Peyer's patch (tissue), 4 donors: Measurements from ENCODE around the gene C19orf73.

Experiments
- POLR2A ChIP-seq, 2 donors: fragments of 450-650 bp; IDR thresholded peaks; one replicate each; pipeline ENCODE4 v1.5.1; 2017; ENCODE audit warnings: antibody characterized with exemption in 2 of 2, mild to moderate bottlenecking in 2 of 2, moderate library complexity in 2 of 2
- TF ChIP-seq, protein P1 (sequence below), 6 experiments: fragments of 450-650 bp in 4 of 6; fragments of 200-600 bp in 2 of 6; sonication (generic) in 1 of 6; IDR thresholded peaks; one replicate each; pipeline ENCODE4 v1.5.1; 2017 to 2019; ENCODE audit warnings: antibody characterized with exemption in 6 of 6, mild to moderate bottlenecking in 3 of 6, moderate library complexity in 1 of 6

DNA sequence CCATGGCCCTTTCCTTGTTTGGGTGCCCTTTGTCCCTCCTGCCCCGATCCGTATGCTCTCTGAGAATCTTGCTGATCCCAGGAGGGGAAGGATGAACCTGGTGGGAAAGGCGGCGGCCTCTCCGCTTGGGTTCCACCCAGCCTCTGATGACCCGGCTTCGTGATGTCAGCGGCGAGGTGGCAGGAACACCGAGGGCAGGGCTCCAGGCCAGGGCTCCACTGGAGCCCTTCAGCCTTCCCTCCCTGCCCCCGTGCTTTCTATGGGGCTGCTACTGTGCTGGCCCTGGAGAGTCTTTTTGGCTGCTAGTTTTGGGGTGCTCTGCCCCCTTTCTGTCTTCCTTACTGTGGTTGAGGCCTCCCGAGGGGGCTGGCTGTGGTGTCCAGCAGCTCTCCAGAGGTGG lies 16.6 kb downstream of the C19orf73 start:
- TF ChIP-seq, protein P1, sequence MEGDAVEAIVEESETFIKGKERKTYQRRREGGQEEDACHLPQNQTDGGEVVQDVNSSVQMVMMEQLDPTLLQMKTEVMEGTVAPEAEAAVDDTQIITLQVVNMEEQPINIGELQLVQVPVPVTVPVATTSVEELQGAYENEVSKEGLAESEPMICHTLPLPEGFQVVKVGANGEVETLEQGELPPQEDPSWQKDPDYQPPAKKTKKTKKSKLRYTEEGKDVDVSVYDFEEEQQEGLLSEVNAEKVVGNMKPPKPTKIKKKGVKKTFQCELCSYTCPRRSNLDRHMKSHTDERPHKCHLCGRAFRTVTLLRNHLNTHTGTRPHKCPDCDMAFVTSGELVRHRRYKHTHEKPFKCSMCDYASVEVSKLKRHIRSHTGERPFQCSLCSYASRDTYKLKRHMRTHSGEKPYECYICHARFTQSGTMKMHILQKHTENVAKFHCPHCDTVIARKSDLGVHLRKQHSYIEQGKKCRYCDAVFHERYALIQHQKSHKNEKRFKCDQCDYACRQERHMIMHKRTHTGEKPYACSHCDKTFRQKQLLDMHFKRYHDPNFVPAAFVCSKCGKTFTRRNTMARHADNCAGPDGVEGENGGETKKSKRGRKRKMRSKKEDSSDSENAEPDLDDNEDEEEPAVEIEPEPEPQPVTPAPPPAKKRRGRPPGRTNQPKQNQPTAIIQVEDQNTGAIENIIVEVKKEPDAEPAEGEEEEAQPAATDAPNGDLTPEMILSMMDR (IDR thresholded peaks at IDR 0.05): no peak
- no peak for TF ChIP-seq POLR2A (IDR thresholded peaks at IDR 0.05)
